Esophagus muscularis mucosa (tissue), 4 donors: ENCODE measurements around the gene SLC29A3.

Experiments
- EP300 ChIP-seq: sonication (generic); formaldehyde crosslinking; IDR thresholded peaks from one replicate; pipeline ENCODE4 v1.6.1; 2017; ENCODE audit warnings: antibody characterized with exemption
- POLR2A ChIP-seq: fragments of 450-650 bp; IDR thresholded peaks from one replicate; pipeline ENCODE4 v1.6.1; 2017; ENCODE audit warnings: antibody characterized with exemption, moderate library complexity, mild to moderate bottlenecking, low read depth
- TF ChIP-seq, protein P1 (sequence below), 3 experiments: fragments of 200-600 bp in 2 of 3; fragments of 450-650 bp in 1 of 3; sonication (generic) in 2 of 3; IDR thresholded peaks; one replicate each; pipeline ENCODE4 v1.5.1; 2017 to 2019; ENCODE audit warnings: antibody characterized with exemption in 3 of 3, mild to moderate bottlenecking in 2 of 3, moderate library complexity in 1 of 3

DNA sequence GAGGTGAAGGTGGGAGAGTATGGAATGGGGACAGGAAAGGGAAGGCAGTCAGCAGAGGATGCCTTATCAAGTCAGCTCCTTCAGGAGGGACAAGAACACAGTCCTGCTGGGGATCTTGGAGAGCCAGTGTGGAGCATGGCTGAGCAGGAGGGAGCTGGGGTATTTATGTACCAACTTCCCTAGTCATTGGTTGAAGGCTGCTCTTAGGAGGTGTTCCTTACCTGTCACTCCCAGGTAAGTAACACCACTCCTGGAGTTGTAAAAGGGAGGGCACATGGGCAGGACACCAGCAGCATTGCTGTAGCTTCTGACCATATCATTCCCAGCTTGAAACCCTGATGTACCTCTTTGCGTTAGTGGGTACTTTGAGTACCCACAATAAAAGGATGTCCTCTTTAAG, 29.8 kb downstream of the SLC29A3 start:
- no peak for TF ChIP-seq POLR2A
- TF ChIP-seq EP300: no peak
- TF ChIP-seq, protein P1, sequence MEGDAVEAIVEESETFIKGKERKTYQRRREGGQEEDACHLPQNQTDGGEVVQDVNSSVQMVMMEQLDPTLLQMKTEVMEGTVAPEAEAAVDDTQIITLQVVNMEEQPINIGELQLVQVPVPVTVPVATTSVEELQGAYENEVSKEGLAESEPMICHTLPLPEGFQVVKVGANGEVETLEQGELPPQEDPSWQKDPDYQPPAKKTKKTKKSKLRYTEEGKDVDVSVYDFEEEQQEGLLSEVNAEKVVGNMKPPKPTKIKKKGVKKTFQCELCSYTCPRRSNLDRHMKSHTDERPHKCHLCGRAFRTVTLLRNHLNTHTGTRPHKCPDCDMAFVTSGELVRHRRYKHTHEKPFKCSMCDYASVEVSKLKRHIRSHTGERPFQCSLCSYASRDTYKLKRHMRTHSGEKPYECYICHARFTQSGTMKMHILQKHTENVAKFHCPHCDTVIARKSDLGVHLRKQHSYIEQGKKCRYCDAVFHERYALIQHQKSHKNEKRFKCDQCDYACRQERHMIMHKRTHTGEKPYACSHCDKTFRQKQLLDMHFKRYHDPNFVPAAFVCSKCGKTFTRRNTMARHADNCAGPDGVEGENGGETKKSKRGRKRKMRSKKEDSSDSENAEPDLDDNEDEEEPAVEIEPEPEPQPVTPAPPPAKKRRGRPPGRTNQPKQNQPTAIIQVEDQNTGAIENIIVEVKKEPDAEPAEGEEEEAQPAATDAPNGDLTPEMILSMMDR (IDR thresholded peaks at IDR 0.05): no peak
